Liver (tissue), 9 donors: ENCODE results near the gene CADPS. TPM values are rescaled to one million over a fixed set of nuclear protein-coding genes. Genes with fewer than 3 reads are reported as not detected.

Experiments used
- DNase-seq: peaks from one replicate; pipeline ENCODE4 v3.0.0-alpha.2; 2017; ENCODE audit warnings: low spot score
- H3K27ac ChIP-seq, 2 donors: one replicate each; pipeline ENCODE4 v1.7.0; 2013; ENCODE audit warnings: inconsistent platforms in 2 of 2, low read length in 2 of 2, control low read depth in 1 of 2, low read depth in 1 of 2, mild to moderate bottlenecking in 1 of 2
- H3K27me3 ChIP-seq, 4 donors: one replicate each; pipeline versions ENCODE4 v1.6.1 to v1.7.0; 2013; ENCODE audit warnings: low read length in 3 of 4, inconsistent platforms in 1 of 4, mild to moderate bottlenecking in 1 of 4, moderate library complexity in 1 of 4; ENCODE audit not compliant: control insufficient read depth in 4 of 4, insufficient read depth in 4 of 4
- H3K36me3 ChIP-seq, 4 donors: one replicate each; pipeline versions ENCODE4 v1.6.1 to v1.7.0; 2013; ENCODE audit warnings: low read length in 3 of 4, mild to moderate bottlenecking in 3 of 4, low read depth in 1 of 4, moderate library complexity in 1 of 4; ENCODE audit not compliant: control insufficient read depth in 4 of 4, insufficient read depth in 3 of 4
- H3K4me1 ChIP-seq, 4 donors: one replicate each; pipeline versions ENCODE4 v1.6.1 to v1.7.0; 2013; ENCODE audit warnings: low read length in 3 of 4, mild to moderate bottlenecking in 3 of 4, moderate library complexity in 1 of 4; ENCODE audit not compliant: control insufficient read depth in 4 of 4, insufficient read depth in 4 of 4
- H3K4me3 ChIP-seq, 3 donors: one replicate each; pipeline versions ENCODE4 v1.6.1 to v1.7.0; 2013; ENCODE audit warnings: low read length in 3 of 3, control low read depth in 1 of 3, low read depth in 1 of 3, mild to moderate bottlenecking in 1 of 3
- H3K9ac ChIP-seq, 2 donors: one replicate each; pipeline ENCODE4 v1.7.0; 2013; ENCODE audit warnings: low read length in 2 of 2, mild to moderate bottlenecking in 2 of 2, moderate library complexity in 2 of 2, control low read depth in 1 of 2, low read depth in 1 of 2
- H3K9me3 ChIP-seq, 4 donors: one replicate each; pipeline versions ENCODE4 v1.6.1 to v1.7.0; 2013; ENCODE audit warnings: low read length in 3 of 4; ENCODE audit not compliant: control insufficient read depth in 4 of 4
- ATF3 ChIP-seq: IDR thresholded peaks from 2 replicates; pipeline ENCODE4 v1.6.1; 2016; ENCODE audit warnings: antibody characterized with exemption
- EGR1 ChIP-seq, 2 donors: IDR thresholded peaks; 2 replicates each; pipeline ENCODE4 v1.6.1; 2016 to 2018; ENCODE audit warnings: antibody characterized with exemption in 2 of 2, low read depth in 2 of 2
- FOXA2 ChIP-seq: IDR thresholded peaks from 2 replicates; pipeline ENCODE4 v1.6.1; 2016; ENCODE audit warnings: antibody characterized with exemption
- GABPA ChIP-seq, 2 donors: IDR thresholded peaks in 1 of 2; conservative IDR thresholded peaks in 1 of 2; 2 replicates each; pipeline ENCODE4 v1.6.1; 2016; ENCODE audit warnings: antibody characterized with exemption in 2 of 2, mild to moderate bottlenecking in 1 of 2, moderate library complexity in 1 of 2
- HNF4G ChIP-seq: IDR thresholded peaks from 2 replicates; pipeline ENCODE4 v1.6.1; 2016; ENCODE audit warnings: antibody characterized with exemption
- JUND ChIP-seq, 2 donors: IDR thresholded peaks; 2 replicates each; pipeline ENCODE4 v1.6.1; 2016; ENCODE audit warnings: antibody characterized with exemption in 2 of 2
- MAX ChIP-seq: IDR thresholded peaks from 2 replicates; pipeline ENCODE4 v1.6.1; 2016; ENCODE audit warnings: antibody characterized with exemption
- NR2F2 ChIP-seq: IDR thresholded peaks from 2 replicates; pipeline ENCODE4 v1.6.1; 2016; ENCODE audit warnings: antibody characterized with exemption
- REST ChIP-seq: IDR thresholded peaks from 2 replicates; pipeline ENCODE4 v1.6.1; 2016; ENCODE audit warnings: antibody characterized with exemption, mild to moderate bottlenecking
- RXRA ChIP-seq, 2 donors: IDR thresholded peaks; 2 replicates each; pipeline ENCODE4 v1.6.1; 2017 to 2018; ENCODE audit warnings: antibody characterized with exemption in 2 of 2, mild to moderate bottlenecking in 1 of 2
- SP1 ChIP-seq: IDR thresholded peaks from 2 replicates; pipeline ENCODE4 v1.6.1; 2018; ENCODE audit warnings: antibody characterized with exemption, mild to moderate bottlenecking
- YY1 ChIP-seq: IDR thresholded peaks from 2 replicates; pipeline ENCODE4 v1.6.1; 2016; ENCODE audit warnings: antibody characterized with exemption, mild to moderate bottlenecking
- WGBS: extraction: QIAGEN DNeasy Blood & Tissue Kit; methylation state at CpG from one replicate; pipeline ENCODE4 v1.1.7; 2013; 5-methylcytosine and 5-hydroxymethylcytosine counted together
- polyA plus RNA-seq, 2 donors: library from polyadenylated mRNA; stranded (reverse) in 1 of 2; unstranded in 1 of 2; fragments of 200-250 nt in 1 of 2; fragments of >200 nt in 1 of 2; fragmentation: Nextera tagmentation in 1 of 2; extraction: Ambion mirVana in 1 of 2; gene quantifications; one replicate each; pipeline versions ENCODE4 v1.2.1 to v1.2.3, GENCODE V29; 2013 to 2015
- total RNA-seq, 2 donors: library from RNA; depleted of rRNA; stranded (reverse); fragments of >200 nt; gene quantifications; one replicate each; pipeline ENCODE4 v1.2.3, GENCODE V29; 2014
- donor health status: healthy.
- donor health status: healthy.
- donor health status: healthy.
- donor health status: healthy.
- donor health status: healthy.

Gene CADPS
- total and polyA plus RNA-seq, 4 donors, result 0.05 to 0.37 (median 0.17) TPM; not detected in 1

- 65% methylated on average over 7 of the region's 7 CpGs for WGBS
- TF ChIP-seq YY1 (no peak), GABPA (IDR thresholded peaks at IDR 0.05 in 1 of 2, conservative IDR thresholded peaks at IDR 0.05 in 1 of 2) (no peak)
- no peaks in the 10 kb centered on the region for H3K4me1 ChIP-seq
- no peaks in the 10 kb centered on the region for H3K36me3 ChIP-seq
- no peak overlapping the region for H3K27ac ChIP-seq
- H3K9me3 ChIP-seq, result no peaks in the 10 kb centered on the region
- DNase-seq, result no peak
- H3K27me3 ChIP-seq, result peaks cover 0 to 2% (median 0%) of the 10 kb centered on the region in 4 donors
- no peak overlapping the region for H3K9ac ChIP-seq
- H3K4me3 ChIP-seq, result no peak overlapping the region
Observed at GRCh38 chr3:62771331-62772072, 103.7 kb downstream of the CADPS start.

GRCh38 chr3:62768896-62769295 lies 106.3 kb downstream of the CADPS start:
- DNase-seq, result no peak
- no peaks in the 10 kb centered on the region for H3K36me3 ChIP-seq
- H3K4me1 ChIP-seq, result no peaks in the 10 kb centered on the region
- 45% methylated on average over 2 of the region's 2 CpGs for WGBS
- no peak overlapping the region for H3K27ac ChIP-seq
- no peak overlapping the region for H3K4me3 ChIP-seq
- H3K9me3 ChIP-seq, result no peaks in the 10 kb centered on the region
- H3K27me3 ChIP-seq, result peaks cover 0 to 3% (median 0%) of the 10 kb centered on the region in 4 donors
- TF ChIP-seq YY1 (no peak), SP1 (no peak), ATF3 (no peak), JUND (IDR thresholded peaks at IDR 0.05) (no peak), MAX (no peak), FOXA2 (no peak), RXRA (IDR thresholded peaks at IDR 0.05) (no peak), HNF4G (no peak)
- H3K9ac ChIP-seq, result no peak overlapping the region

- Histone ChIP-seq H3K9ac (no peak overlapping the region), H3K36me3 (no peaks in the 10 kb centered on the region), H3K4me1 (no peaks in the 10 kb centered on the region), H3K4me3 (no peak overlapping the region), H3K9me3 (no peaks in the 10 kb centered on the region), H3K27ac (no peak overlapping the region), H3K27me3 (peaks cover 0 to 3% (median 0%) of the 10 kb centered on the region in 4 donors)
- TF ChIP-seq REST, result no peak
- no peak for TF ChIP-seq MAX
- no peak for TF ChIP-seq NR2F2
- TF ChIP-seq EGR1 (IDR thresholded peaks at IDR 0.05; ENCODE audit: low read depth in 2 of 2), result no peak
- WGBS, result 87% methylated on average over 1 of the region's 1 CpG
- DNase-seq, result no peak
Observed at GRCh38 chr3:62761711-62762110, 113.5 kb downstream of the CADPS start.
